ENCODE data around the gene PHYKPL. TPM values are rescaled to one million over a fixed set of nuclear protein-coding genes. Genes with fewer than 3 reads are reported as not detected.

The PHYKPL gene
- polyA plus RNA-seq, 1 donor from 2014 or later = 16.9 TPM

GRCh38 chr5:178216088-178216534 lies 16.5 kb downstream of the PHYKPL start:
- H3K9me3 ChIP-seq (ENCODE audit: low read length) = no peaks in the 10 kb centered on the region
- TF ChIP-seq TAF1 (IDR thresholded peaks at IDR 0.05; ENCODE audit: low read depth) (no peak), RAD21 (conservative IDR thresholded peaks at IDR 0.05) (no peak), MXI1 (conservative IDR thresholded peaks at IDR 0.05; ENCODE audit: poor library complexity, severe bottlenecking) (no peak), SMC3 (conservative IDR thresholded peaks at IDR 0.05; ENCODE audit: poor library complexity) (no peak), REST (IDR thresholded peaks at IDR 0.05; ENCODE audit: borderline replicate concordance) (no peak), EZH2 (IDR thresholded peaks at IDR 0.05; ENCODE audit: borderline replicate concordance, insufficient read depth, low read length, poor library complexity, severe bottlenecking) (no peak), POLR2AphosphoS5 (IDR thresholded peaks at IDR 0.05) (no peak), CTCF (IDR thresholded peaks at IDR 0.05; ENCODE audit: poor library complexity, severe bottlenecking) (no peak), EP300 (conservative IDR thresholded peaks at IDR 0.05; ENCODE audit: poor library complexity, severe bottlenecking) (no peak)
- H3K79me2 ChIP-seq (replicated peaks; ENCODE audit: insufficient read depth, low read length) = no peaks in the 10 kb centered on the region
- no peaks in the 10 kb centered on the region for H4K20me1 ChIP-seq (ENCODE audit: insufficient read depth)
- H2AFZ ChIP-seq (ENCODE audit: low read depth, low read length) = no peak overlapping the region
- H3K4me3 ChIP-seq (ENCODE audit: low read length) = no peak overlapping the region
- H3K9ac ChIP-seq (ENCODE audit: low read length) = no peak overlapping the region
- no peak overlapping the region for H3K4me2 ChIP-seq (ENCODE audit: low read length)
- H3F3A ChIP-seq (ENCODE audit: insufficient read depth, low read length, poor library complexity, severe bottlenecking) = no peaks in the 10 kb centered on the region
- H3K36me3 ChIP-seq (ENCODE audit: insufficient read depth, low read length) = peaks cover 10% of the 10 kb centered on the region
- H3K27me3 ChIP-seq (ENCODE audit: insufficient read depth, low read depth, low read length) = no peaks in the 10 kb centered on the region
- no peak overlapping the region for H3K27ac ChIP-seq (ENCODE audit: low read length)
- no peaks in the 10 kb centered on the region for H3K9me2 ChIP-seq (ENCODE audit: insufficient read depth, low read length)

GRCh38 chr5:178215280-178216002 lies 17.2 kb downstream of the PHYKPL start:
- Histone ChIP-seq H3K9me2 (ENCODE audit: insufficient read depth, low read length) (no peaks in the 10 kb centered on the region), H3K36me3 (ENCODE audit: insufficient read depth, low read length) (peaks cover 10% of the 10 kb centered on the region), H3K9me3 (ENCODE audit: low read length) (no peaks in the 10 kb centered on the region), H3F3A (ENCODE audit: insufficient read depth, low read length, poor library complexity, severe bottlenecking) (no peaks in the 10 kb centered on the region), H3K27ac (ENCODE audit: low read length) (no peak overlapping the region), H2AFZ (ENCODE audit: low read depth, low read length) (no peak overlapping the region), H3K9ac (ENCODE audit: low read length) (no peak overlapping the region), H3K27me3 (ENCODE audit: insufficient read depth, low read depth, low read length) (no peaks in the 10 kb centered on the region), H3K4me3 (ENCODE audit: low read length) (no peak overlapping the region), H3K4me2 (ENCODE audit: low read length) (no peak overlapping the region), H3K79me2 (replicated peaks; ENCODE audit: insufficient read depth, low read length) (no peaks in the 10 kb centered on the region), H4K20me1 (ENCODE audit: insufficient read depth) (no peaks in the 10 kb centered on the region)
- no peak for TF ChIP-seq POLR2AphosphoS5 (IDR thresholded peaks at IDR 0.05)
- no peak for TF ChIP-seq SMC3 (conservative IDR thresholded peaks at IDR 0.05; ENCODE audit: poor library complexity)
- TF ChIP-seq REST (IDR thresholded peaks at IDR 0.05; ENCODE audit: borderline replicate concordance) = no peak
- TF ChIP-seq CTCF (IDR thresholded peaks at IDR 0.05; ENCODE audit: poor library complexity, severe bottlenecking) = no peak
- TF ChIP-seq EZH2 (IDR thresholded peaks at IDR 0.05; ENCODE audit: borderline replicate concordance, insufficient read depth, low read length, poor library complexity, severe bottlenecking) = no peak
- no peak for TF ChIP-seq EP300 (conservative IDR thresholded peaks at IDR 0.05; ENCODE audit: poor library complexity, severe bottlenecking)
- no peak for TF ChIP-seq MXI1 (conservative IDR thresholded peaks at IDR 0.05; ENCODE audit: poor library complexity, severe bottlenecking)
- TF ChIP-seq RAD21 (conservative IDR thresholded peaks at IDR 0.05) = no peak
- TF ChIP-seq TAF1 (IDR thresholded peaks at IDR 0.05; ENCODE audit: low read depth) = no peak

Data from neural cell (in vitro differentiated cells).